GM12865 (cell line): ENCODE data around the gene THSD4.

Experiments used
- DNase-seq: peaks from one replicate; pipeline ENCODE4 v3.0.0; 2010; ENCODE audit warnings: low read depth
- H3K4me3 ChIP-seq: 2 replicates; pipeline ENCODE4 v1.5.1; 2011; ENCODE audit warnings: mild to moderate bottlenecking, low read depth, low read length, control low read depth
- CTCF ChIP-seq: IDR thresholded peaks from 2 replicates; pipeline ENCODE4 v1.5.1; 2011; ENCODE audit warnings: low read length, control low read depth, low read depth, inconsistent platforms; ENCODE audit not compliant: insufficient read depth; ENCODE audit errors: missing control alignments

THSD4 gene

DNA sequence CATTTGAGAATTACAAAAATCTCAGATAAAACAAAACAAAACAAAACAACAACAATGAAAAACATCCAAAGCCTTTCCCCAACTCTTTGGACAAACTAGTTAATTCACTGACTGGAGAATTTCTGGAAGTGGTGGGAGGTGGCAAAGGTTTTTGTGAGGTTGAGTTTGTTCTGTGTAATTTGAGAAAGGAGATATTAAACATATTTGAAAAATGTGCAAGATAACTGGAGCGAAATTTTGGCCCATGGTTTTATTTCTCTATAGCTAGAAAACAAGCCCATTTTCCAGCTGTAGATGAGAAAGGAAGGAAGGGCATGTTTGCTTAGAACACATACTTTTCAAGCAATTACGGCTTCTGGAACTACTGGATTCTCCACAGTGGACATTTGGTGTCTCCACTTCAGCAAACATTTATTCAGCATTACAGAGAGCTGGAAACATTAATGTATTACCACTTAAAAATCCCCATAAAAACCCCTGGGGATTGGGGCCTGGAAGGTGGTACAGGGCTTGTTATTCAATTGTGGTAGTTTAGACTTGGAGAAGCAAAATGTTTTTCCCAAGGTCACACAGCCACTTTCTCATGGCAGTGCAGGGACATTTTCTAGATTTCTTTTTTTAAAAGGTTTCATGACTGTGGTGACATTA is 135.8 kb downstream of the THSD4 start:
- H3K4me3 ChIP-seq: no peak overlapping the region
- no peak for TF ChIP-seq CTCF
- no peak for DNase-seq

DNA sequence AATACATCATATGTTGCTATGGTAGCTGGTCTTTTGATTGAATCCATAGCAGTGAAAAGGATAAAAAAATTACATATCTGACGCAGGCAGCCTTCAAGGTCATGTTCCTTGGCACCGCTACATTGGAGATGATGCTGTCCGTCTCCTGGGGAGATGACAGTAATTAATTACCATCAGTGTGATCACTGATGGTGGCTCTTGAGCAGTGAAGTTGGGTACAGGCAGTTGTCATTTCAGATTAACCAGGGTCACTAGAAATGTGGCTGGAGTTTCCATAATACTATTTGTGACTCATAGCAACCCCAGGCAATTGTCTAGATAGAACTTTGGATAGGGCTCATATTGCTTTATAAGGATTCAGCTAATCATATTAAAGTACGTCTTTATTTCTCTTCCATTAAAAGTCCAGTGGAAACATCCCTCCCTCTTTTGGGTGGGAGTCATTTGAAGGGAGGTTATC is 136.3 kb downstream of the THSD4 start:
- no peak for TF ChIP-seq CTCF
- no peak overlapping the region for H3K4me3 ChIP-seq
- no peak for DNase-seq

- H3K4me3 ChIP-seq: no peak overlapping the region
- no peak for DNase-seq
- TF ChIP-seq CTCF: no peak
Observed at GRCh38 chr15:71252044-71252739, 136.9 kb downstream of the THSD4 start.

GRCh38 chr15:71252740-71253047 is 137.4 kb downstream of the THSD4 start:
- no peak overlapping the region for H3K4me3 ChIP-seq
- no peak for DNase-seq
- TF ChIP-seq CTCF: no peak

DNA sequence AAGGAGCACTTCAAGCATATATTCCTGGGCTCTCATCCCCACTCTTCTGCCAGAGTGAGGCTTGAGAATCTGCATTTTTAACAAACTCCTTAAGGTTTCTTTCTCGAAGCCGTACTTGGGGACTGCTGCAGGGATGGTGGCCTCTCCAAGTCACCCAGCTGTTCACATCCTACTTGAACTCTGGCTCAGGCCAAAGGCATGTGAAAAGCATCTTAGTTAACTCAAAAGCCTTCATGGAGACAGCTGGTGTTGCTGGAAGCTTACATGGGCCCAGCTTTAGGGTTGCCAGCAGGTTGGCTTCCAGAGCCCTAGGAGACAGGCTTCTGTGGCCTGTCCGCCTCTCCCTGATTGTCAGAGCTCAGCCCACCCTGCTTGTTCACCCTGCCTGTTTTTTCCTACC is 139.2 kb downstream of the THSD4 start:
- H3K4me3 ChIP-seq: no peak overlapping the region

DNA sequence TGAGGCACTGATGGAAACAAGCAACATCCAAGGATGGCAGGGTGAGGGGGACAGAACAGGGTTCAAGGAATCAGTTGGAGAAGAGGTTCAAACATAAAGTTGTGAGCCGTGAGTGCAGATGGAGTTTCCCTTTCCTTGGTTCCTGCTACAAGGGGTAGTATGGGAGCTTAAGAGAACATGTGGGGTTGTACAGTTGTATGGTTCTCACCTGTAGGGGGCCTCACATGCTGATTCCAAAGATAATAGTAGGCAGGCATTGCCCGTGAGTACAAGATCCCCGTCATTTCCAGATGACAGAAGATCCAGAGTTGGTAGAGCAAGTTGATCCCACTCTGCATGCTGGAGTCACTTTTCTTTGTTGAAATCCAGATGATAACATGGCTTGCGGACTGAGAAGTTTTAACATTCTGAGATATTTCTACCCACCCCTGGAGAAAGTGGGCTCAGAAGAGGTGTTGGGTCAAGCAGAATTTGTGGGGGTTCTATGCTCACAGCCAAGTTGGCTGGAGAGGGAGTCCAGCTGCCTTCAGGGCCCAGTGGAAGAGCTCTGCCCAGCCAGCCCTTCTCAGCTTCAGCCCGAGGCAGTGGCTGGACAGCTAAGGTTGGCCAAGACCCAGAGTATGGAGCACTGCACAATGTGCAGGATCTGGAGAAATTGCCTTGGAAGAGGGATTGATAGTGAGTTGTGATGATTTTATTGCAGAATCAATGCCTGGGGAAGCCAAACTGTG is 141.8 kb downstream of the THSD4 start:
- no peak for DNase-seq
- no peak for TF ChIP-seq CTCF

More for the DNA sequence above, 139.2 kb downstream of the THSD4 start:
- no peak for TF ChIP-seq CTCF
- DNase-seq: no peak

More for the DNA sequence above, 141.8 kb downstream of the THSD4 start:
- no peak overlapping the region for H3K4me3 ChIP-seq
